Lower leg skin (tissue), 3 donors: Measurements from ENCODE around the gene CCDC158.

Experiments
- CTCF ChIP-seq, 3 donors: fragments of 450-650 bp; IDR thresholded peaks; one replicate each; pipeline ENCODE4 v1.5.1; 2016; ENCODE audit warnings: antibody characterized with exemption in 3 of 3, mild to moderate bottlenecking in 3 of 3, moderate library complexity in 2 of 3
- POLR2A ChIP-seq, 2 donors: fragments of 450-650 bp; IDR thresholded peaks; one replicate each; pipeline ENCODE4 v1.6.1; 2016 to 2017; ENCODE audit warnings: antibody characterized with exemption in 2 of 2, mild to moderate bottlenecking in 1 of 2, moderate library complexity in 1 of 2

GRCh38 chr4:76342803-76343202, 78.1 kb downstream of the CCDC158 start:
- TF ChIP-seq CTCF (IDR thresholded peaks at IDR 0.05) (no peak), POLR2A (IDR thresholded peaks at IDR 0.05) (no peak)
